Suprapubic skin (tissue), 4 donors: ENCODE measurements around the gene INF2. TPM values are rescaled to one million over a fixed set of nuclear protein-coding genes. Genes with fewer than 3 reads are reported as not detected.

Experiments used
- DNase-seq, 2 donors: peaks; one replicate each; pipeline ENCODE4 v3.0.0-alpha.2; 2019; ENCODE audit warnings: low spot score in 2 of 2
- H3K27ac ChIP-seq: fragments of 200-600 bp; sonication (generic); one replicate; pipeline ENCODE4 v1.5.1; 2019
- H3K27me3 ChIP-seq: fragments of 200-600 bp; sonication (generic); one replicate; pipeline ENCODE4 v1.5.1; 2019
- H3K36me3 ChIP-seq: fragments of 200-600 bp; sonication (generic); one replicate; pipeline ENCODE4 v1.5.1; 2019
- H3K4me1 ChIP-seq: fragments of 200-600 bp; sonication (generic); one replicate; pipeline ENCODE4 v1.5.1; 2019
- H3K4me3 ChIP-seq: fragments of 200-600 bp; sonication (generic); one replicate; pipeline ENCODE4 v1.5.1; 2019; ENCODE audit warnings: mild to moderate bottlenecking
- H3K9me3 ChIP-seq: fragments of 200-600 bp; sonication (generic); one replicate; pipeline ENCODE4 v1.5.1; 2019
- CTCF ChIP-seq, 2 donors: fragments of 200-600 bp in 1 of 2; fragments of 450-650 bp in 1 of 2; sonication (generic) in 1 of 2; IDR thresholded peaks; one replicate each; pipeline ENCODE4 v1.5.1; 2016 to 2019; ENCODE audit warnings: antibody characterized with exemption in 2 of 2, mild to moderate bottlenecking in 1 of 2, moderate library complexity in 1 of 2
- EP300 ChIP-seq: sonication (generic); formaldehyde crosslinking; IDR thresholded peaks from one replicate; pipeline ENCODE4 v1.6.1; 2017; ENCODE audit warnings: antibody characterized with exemption
- POLR2A ChIP-seq, 2 donors: fragments of 450-650 bp; IDR thresholded peaks; one replicate each; pipeline ENCODE4 v1.6.1; 2017; ENCODE audit warnings: antibody characterized with exemption in 2 of 2, mild to moderate bottlenecking in 2 of 2, moderate library complexity in 2 of 2
- POLR2AphosphoS5 ChIP-seq, 3 donors: sonication (generic); formaldehyde crosslinking; IDR thresholded peaks; one replicate each; pipeline ENCODE4 v1.6.1; 2017; ENCODE audit warnings: antibody characterized with exemption in 3 of 3
- WGBS: methylation state at CpG from one replicate; pipeline ENCODE4 v1.1.5; 2018; 5-methylcytosine and 5-hydroxymethylcytosine counted together
- total RNA-seq, 4 donors: library from RNA; depleted of rRNA; stranded (reverse); fragments of >200 nt; gene quantifications; one replicate each; pipeline ENCODE4 v1.1.0, GENCODE V29; 2016

The INF2 gene
- total RNA-seq, 4 donors from 2014 or later, result 52.1 to 126 (median 81.8) TPM

DNA sequence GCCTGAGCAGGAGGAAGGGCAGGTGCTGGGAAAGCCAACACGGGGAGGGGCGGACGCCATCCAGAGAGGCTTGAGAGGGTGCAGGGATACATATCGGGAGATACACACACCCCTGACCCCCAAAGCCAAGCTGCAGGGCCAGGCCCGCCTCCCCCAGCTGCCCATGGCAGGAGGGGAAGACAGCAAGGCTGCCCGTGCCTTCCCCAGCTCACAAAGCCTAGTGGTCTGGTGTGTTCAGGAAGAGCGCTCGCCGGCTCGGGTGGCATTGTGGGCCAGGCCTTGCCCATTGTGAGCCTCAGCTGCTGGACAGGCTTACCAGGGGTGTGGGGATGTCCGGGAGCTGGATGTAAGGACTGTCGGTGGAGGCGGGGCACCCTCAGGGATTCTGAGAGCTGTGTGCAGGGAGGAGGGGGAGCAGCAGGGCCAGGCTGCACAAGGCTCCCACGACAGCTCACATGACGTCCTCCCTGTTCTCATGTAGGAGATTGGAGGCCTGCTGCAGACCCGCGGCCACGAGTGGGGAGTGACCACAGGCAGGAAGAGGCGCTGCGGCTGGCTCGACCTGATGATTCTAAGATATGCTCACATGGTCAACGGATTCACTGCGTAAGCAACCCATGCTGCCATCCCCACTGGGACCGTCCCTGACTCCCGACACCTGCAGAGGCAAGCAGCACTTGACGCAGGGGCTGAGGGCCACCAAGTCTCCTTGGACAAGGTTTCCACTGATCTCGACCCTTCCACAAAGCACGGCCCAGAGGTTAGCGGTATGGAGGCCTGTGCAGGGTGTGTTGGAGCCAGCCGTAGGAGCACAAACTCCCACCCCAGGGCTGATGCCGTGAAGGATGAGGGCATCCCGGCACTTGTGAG lies 53.4 kb downstream of the INF2 start:
- H3K36me3 ChIP-seq, result no peaks in the 10 kb centered on the region
- 91% methylated on average over 22 of the region's 32 CpGs for WGBS
- H3K4me3 ChIP-seq, result no peak overlapping the region
- peaks cover 23% of the 10 kb centered on the region for H3K4me1 ChIP-seq
- H3K9me3 ChIP-seq, result no peaks in the 10 kb centered on the region
- no peak overlapping the region for H3K27ac ChIP-seq
- DNase-seq, result no peak
- no peaks in the 10 kb centered on the region for H3K27me3 ChIP-seq
- TF ChIP-seq EP300 (no peak), CTCF (IDR thresholded peaks at IDR 0.05) (no peak), POLR2AphosphoS5 (IDR thresholded peaks at IDR 0.05) (no peak), POLR2A (IDR thresholded peaks at IDR 0.05) (no peak)

GRCh38 chr14:104743461-104744380 lies 54.3 kb downstream of the INF2 start:
- WGBS, result 92% methylated on average over 27 of the region's 28 CpGs
- TF ChIP-seq EP300 (no peak), CTCF (IDR thresholded peaks at IDR 0.05) (no peak)
- Histone ChIP-seq H3K4me1 (peaks cover 32% of the 10 kb centered on the region), H3K36me3 (no peaks in the 10 kb centered on the region), H3K27me3 (no peaks in the 10 kb centered on the region), H3K27ac (no peak overlapping the region), H3K9me3 (no peaks in the 10 kb centered on the region), H3K4me3 (no peak overlapping the region)
- no peak for DNase-seq

DNA sequence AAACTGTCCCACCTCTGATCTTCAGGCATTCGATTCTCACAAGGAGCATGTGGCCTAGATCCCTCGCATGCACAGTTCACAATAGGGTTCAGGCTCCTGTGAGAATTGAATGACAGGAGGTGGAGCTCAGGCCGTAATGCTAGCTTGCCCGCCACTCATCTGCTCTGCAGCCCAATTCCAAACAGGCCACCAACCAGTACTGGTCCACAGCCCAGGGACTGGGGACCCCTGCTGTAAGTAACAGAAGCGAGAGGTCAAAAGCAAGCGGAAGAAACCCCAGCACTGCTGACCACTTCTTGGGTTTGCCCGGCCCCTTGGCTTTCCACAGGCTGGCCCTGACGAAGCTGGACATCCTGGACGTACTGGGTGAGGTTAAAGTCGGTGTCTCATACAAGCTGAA lies 55.1 kb downstream of the INF2 start:
- Histone ChIP-seq H3K27ac (no peak overlapping the region), H3K9me3 (no peaks in the 10 kb centered on the region), H3K36me3 (no peaks in the 10 kb centered on the region), H3K27me3 (no peaks in the 10 kb centered on the region), H3K4me3 (no peak overlapping the region), H3K4me1 (peaks cover 40% of the 10 kb centered on the region)
- 95% methylated on average over 7 of the region's 10 CpGs for WGBS
- no peak for DNase-seq
- TF ChIP-seq POLR2A (IDR thresholded peaks at IDR 0.05), result no peak
- TF ChIP-seq POLR2AphosphoS5 (IDR thresholded peaks at IDR 0.05), result no peak
- no peak for TF ChIP-seq CTCF (IDR thresholded peaks at IDR 0.05)
- TF ChIP-seq EP300, result no peak

GRCh38 chr14:104745431-104745830 lies 56.0 kb downstream of the INF2 start:
- WGBS, result 88% methylated on average over 8 of the region's 9 CpGs
- Histone ChIP-seq H3K9me3 (no peaks in the 10 kb centered on the region), H3K36me3 (no peaks in the 10 kb centered on the region), H3K4me1 (peaks cover 44% of the 10 kb centered on the region), H3K4me3 (no peak overlapping the region), H3K27ac (no peak overlapping the region), H3K27me3 (no peaks in the 10 kb centered on the region)
- no peak for TF ChIP-seq POLR2A (IDR thresholded peaks at IDR 0.05)
- TF ChIP-seq CTCF (IDR thresholded peaks at IDR 0.05), result no peak
- TF ChIP-seq POLR2AphosphoS5 (IDR thresholded peaks at IDR 0.05), result no peak
- no peak for TF ChIP-seq EP300
- no peak for DNase-seq

- DNase-seq, result no peak
- Histone ChIP-seq H3K9me3 (no peaks in the 10 kb centered on the region), H3K4me3 (no peak overlapping the region), H3K27me3 (no peaks in the 10 kb centered on the region), H3K4me1 (peaks cover 44% of the 10 kb centered on the region), H3K27ac (no peak overlapping the region), H3K36me3 (no peaks in the 10 kb centered on the region)
- TF ChIP-seq POLR2A (IDR thresholded peaks at IDR 0.05), result no peak
- TF ChIP-seq EP300, result no peak
- no peak for TF ChIP-seq CTCF (IDR thresholded peaks at IDR 0.05)
- TF ChIP-seq POLR2AphosphoS5 (IDR thresholded peaks at IDR 0.05), result no peak
- WGBS, result 73% methylated on average over 12 of the region's 13 CpGs
These were observed 56.7 kb downstream of the INF2 start for GRCh38 chr14:104746071-104746545.
